Nephron (organoid): ENCODE data around the gene RBMS2.

Experiments used
- H3K27ac Mint-ChIP-seq, 3 experiments: 2 replicates each; pipeline ENCODE4 v1.8.0; 2020; ENCODE audit warnings: mixed read lengths in 3 of 3, mild to moderate bottlenecking in 2 of 3, moderate library complexity in 1 of 3
- H3K27me3 Mint-ChIP-seq: 2 replicates; pipeline ENCODE4 v1.8.0; 2021; ENCODE audit warnings: low read depth, mild to moderate bottlenecking, moderate library complexity, mixed read lengths
- H3K36me3 Mint-ChIP-seq: 2 replicates; pipeline ENCODE4 v1.8.0; 2020; ENCODE audit warnings: low read depth, mixed read lengths
- H3K4me1 Mint-ChIP-seq: 2 replicates; pipeline ENCODE4 v1.8.0; 2020; ENCODE audit warnings: mixed read lengths
- H3K4me3 Mint-ChIP-seq, 3 experiments: 2 replicates each; pipeline ENCODE4 v1.8.0; 2020; ENCODE audit warnings: mild to moderate bottlenecking in 3 of 3, mixed read lengths in 3 of 3, moderate library complexity in 2 of 3
- H3K9me3 Mint-ChIP-seq: 2 replicates; pipeline ENCODE4 v1.8.0; 2020; ENCODE audit warnings: mixed read lengths
- TF ChIP-seq, protein P1 (sequence below), 3 experiments: fragments of 200-600 bp; sonication (generic); IDR thresholded peaks; one replicate each; pipeline ENCODE4 v1.5.0; 2021; ENCODE audit warnings: antibody characterized with exemption in 3 of 3; ENCODE audit not compliant: unreplicated experiment in 3 of 3

RBMS2 gene

DNA sequence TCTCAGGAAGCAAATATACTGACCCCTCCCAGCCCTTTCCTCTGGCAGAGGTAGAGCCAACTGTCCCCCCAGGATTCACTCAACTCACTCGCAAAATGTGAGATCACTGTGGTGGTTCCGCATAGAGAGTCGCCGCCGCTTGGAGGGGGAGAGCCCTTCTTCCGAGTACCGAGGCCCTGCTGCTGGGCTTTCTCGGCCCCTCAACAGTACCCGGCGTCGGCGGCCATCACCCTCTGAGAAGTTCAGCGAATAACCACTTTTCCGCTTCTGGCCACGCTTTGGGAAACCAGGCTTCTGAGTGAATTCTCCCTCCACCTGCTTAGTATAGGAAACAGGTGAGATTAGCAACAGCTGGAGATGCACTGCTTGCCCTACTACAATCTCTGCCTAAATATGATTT, 77.4 kb downstream of the RBMS2 start:
- H3K9me3 Mint-ChIP-seq = no peaks in the 10 kb centered on the region
- TF ChIP-seq, protein P1, sequence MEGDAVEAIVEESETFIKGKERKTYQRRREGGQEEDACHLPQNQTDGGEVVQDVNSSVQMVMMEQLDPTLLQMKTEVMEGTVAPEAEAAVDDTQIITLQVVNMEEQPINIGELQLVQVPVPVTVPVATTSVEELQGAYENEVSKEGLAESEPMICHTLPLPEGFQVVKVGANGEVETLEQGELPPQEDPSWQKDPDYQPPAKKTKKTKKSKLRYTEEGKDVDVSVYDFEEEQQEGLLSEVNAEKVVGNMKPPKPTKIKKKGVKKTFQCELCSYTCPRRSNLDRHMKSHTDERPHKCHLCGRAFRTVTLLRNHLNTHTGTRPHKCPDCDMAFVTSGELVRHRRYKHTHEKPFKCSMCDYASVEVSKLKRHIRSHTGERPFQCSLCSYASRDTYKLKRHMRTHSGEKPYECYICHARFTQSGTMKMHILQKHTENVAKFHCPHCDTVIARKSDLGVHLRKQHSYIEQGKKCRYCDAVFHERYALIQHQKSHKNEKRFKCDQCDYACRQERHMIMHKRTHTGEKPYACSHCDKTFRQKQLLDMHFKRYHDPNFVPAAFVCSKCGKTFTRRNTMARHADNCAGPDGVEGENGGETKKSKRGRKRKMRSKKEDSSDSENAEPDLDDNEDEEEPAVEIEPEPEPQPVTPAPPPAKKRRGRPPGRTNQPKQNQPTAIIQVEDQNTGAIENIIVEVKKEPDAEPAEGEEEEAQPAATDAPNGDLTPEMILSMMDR (IDR thresholded peaks at IDR 0.05; ENCODE audit: unreplicated experiment in 3 of 3) = no peak
- H3K4me3 Mint-ChIP-seq = no peak overlapping the region
- no peaks in the 10 kb centered on the region for H3K27me3 Mint-ChIP-seq
- peaks cover 68% of the 10 kb centered on the region for H3K36me3 Mint-ChIP-seq
- H3K27ac Mint-ChIP-seq = no peak overlapping the region
- H3K4me1 Mint-ChIP-seq = peaks cover 10% of the 10 kb centered on the region

DNA sequence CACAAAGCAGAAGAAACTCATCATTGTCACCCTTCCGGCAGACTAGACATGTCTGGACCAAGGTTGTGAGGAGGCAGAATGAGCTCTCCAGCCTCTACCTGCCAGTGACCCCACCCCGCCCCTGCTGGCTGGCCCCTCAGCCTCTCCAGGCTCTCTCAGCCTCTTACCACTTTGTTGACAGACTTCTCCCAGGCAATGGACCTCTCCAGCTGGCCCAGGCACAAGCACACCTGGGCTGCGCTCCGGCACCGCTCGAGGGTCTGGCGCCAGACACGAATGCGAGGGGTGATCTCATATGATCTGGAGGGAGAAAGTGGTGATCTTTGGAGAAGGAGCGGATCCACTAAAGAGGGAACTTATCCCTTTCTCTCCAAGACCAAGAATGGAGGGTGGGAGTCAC, 78.2 kb downstream of the RBMS2 start:
- Mint-ChIP-seq H3K9me3 (no peaks in the 10 kb centered on the region), H3K4me3 (no peak overlapping the region), H3K27ac (no peak overlapping the region), H3K36me3 (peaks cover 75% of the 10 kb centered on the region), H3K27me3 (no peaks in the 10 kb centered on the region), H3K4me1 (peaks cover 2% of the 10 kb centered on the region)
- TF ChIP-seq, protein P1 (IDR thresholded peaks at IDR 0.05; ENCODE audit: unreplicated experiment in 3 of 3) = no peak

GRCh38 chr12:56600753-56601152, 79.1 kb downstream of the RBMS2 start:
- H3K4me1 Mint-ChIP-seq = no peaks in the 10 kb centered on the region
- no peaks in the 10 kb centered on the region for H3K9me3 Mint-ChIP-seq
- no peak overlapping the region for H3K4me3 Mint-ChIP-seq
- TF ChIP-seq, protein P1 (IDR thresholded peaks at IDR 0.05; ENCODE audit: unreplicated experiment in 3 of 3) = no peak
- peaks cover 84% of the 10 kb centered on the region for H3K36me3 Mint-ChIP-seq
- no peaks in the 10 kb centered on the region for H3K27me3 Mint-ChIP-seq
- H3K27ac Mint-ChIP-seq = no peak overlapping the region

DNA sequence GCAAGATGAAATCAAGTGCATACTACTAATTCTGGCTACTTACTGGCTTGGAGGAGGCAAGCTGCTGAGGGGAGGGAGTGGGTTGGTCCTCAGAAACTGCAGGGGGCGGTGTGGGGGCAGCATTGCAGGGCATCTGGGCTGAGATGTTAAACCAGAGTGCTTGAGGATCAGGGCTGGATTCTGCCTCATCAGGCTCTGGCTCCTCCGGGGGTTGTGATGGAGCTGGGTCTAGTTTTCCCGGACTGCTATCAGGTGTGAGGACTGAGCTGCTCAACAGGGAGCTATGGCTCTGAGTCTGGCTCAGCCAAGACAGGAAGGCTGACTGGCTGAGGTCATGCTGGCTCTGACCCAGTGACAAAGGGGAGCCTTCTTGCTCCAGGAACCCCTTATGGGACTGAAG, 79.9 kb downstream of the RBMS2 start:
- no peak overlapping the region for H3K27ac Mint-ChIP-seq
- H3K9me3 Mint-ChIP-seq = no peaks in the 10 kb centered on the region
- H3K27me3 Mint-ChIP-seq = no peaks in the 10 kb centered on the region
- peaks cover 92% of the 10 kb centered on the region for H3K36me3 Mint-ChIP-seq
- TF ChIP-seq, protein P1 (IDR thresholded peaks at IDR 0.05; ENCODE audit: unreplicated experiment in 3 of 3) = no peak
- H3K4me1 Mint-ChIP-seq = no peaks in the 10 kb centered on the region
- H3K4me3 Mint-ChIP-seq = no peak overlapping the region

GRCh38 chr12:56602239-56602638, 80.6 kb downstream of the RBMS2 start:
- no peak overlapping the region for H3K4me3 Mint-ChIP-seq
- H3K4me1 Mint-ChIP-seq = no peaks in the 10 kb centered on the region
- no peaks in the 10 kb centered on the region for H3K9me3 Mint-ChIP-seq
- peaks cover 94% of the 10 kb centered on the region for H3K36me3 Mint-ChIP-seq
- H3K27ac Mint-ChIP-seq = no peak overlapping the region
- TF ChIP-seq, protein P1 (IDR thresholded peaks at IDR 0.05; ENCODE audit: unreplicated experiment in 3 of 3) = no peak
- no peaks in the 10 kb centered on the region for H3K27me3 Mint-ChIP-seq

GRCh38 chr12:56604355-56604754, 82.7 kb downstream of the RBMS2 start:
- no peaks in the 10 kb centered on the region for H3K9me3 Mint-ChIP-seq
- TF ChIP-seq, protein P1 (IDR thresholded peaks at IDR 0.05; ENCODE audit: unreplicated experiment in 3 of 3) = no peak
- peaks cover 85% of the 10 kb centered on the region for H3K36me3 Mint-ChIP-seq
- no peak overlapping the region for H3K27ac Mint-ChIP-seq
- H3K4me1 Mint-ChIP-seq = no peaks in the 10 kb centered on the region
- no peak overlapping the region for H3K4me3 Mint-ChIP-seq
- peaks cover 3% of the 10 kb centered on the region for H3K27me3 Mint-ChIP-seq
